ENCODE measurements around the gene ZFYVE21.

DNA sequence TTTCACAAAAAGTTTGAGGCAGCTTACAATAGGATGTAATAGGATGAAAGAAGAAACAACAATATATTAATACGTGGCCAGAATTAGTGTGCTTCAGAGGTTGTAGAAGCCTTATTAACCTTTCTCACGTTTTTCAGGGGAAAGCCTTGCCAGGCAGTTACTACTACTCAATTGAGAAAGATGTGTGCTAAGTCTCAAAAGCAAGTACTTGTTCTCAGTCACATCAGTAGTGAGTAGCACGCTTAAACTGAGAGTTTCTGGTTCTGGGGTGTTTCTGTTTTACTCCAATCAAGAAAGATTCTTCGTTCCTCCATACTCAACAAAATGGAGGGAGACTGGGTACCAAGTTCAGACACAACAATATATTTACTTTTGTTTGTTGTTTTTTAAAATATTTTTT lies 47.9 kb upstream of the ZFYVE21 start:
- TF ChIP-seq, protein P1, sequence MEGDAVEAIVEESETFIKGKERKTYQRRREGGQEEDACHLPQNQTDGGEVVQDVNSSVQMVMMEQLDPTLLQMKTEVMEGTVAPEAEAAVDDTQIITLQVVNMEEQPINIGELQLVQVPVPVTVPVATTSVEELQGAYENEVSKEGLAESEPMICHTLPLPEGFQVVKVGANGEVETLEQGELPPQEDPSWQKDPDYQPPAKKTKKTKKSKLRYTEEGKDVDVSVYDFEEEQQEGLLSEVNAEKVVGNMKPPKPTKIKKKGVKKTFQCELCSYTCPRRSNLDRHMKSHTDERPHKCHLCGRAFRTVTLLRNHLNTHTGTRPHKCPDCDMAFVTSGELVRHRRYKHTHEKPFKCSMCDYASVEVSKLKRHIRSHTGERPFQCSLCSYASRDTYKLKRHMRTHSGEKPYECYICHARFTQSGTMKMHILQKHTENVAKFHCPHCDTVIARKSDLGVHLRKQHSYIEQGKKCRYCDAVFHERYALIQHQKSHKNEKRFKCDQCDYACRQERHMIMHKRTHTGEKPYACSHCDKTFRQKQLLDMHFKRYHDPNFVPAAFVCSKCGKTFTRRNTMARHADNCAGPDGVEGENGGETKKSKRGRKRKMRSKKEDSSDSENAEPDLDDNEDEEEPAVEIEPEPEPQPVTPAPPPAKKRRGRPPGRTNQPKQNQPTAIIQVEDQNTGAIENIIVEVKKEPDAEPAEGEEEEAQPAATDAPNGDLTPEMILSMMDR (IDR thresholded peaks at IDR 0.05), result no peak
- TF ChIP-seq POLR2A (IDR thresholded peaks at IDR 0.05), result no peak
